DLD1 (cell line): ENCODE results near the gene EVC.
"Not testable (repeated sequence)": the region's sequence is repeated elsewhere in the genome, so short reads cannot be mapped to it uniquely, and the experiment has no call there.

Experiments used
- in situ Hi-C: cut with HindIII; loops from 2 replicates; pipeline ENCODE4 v1.10.0; 2017; ENCODE audit warnings: low sequenced_read_pairs

The EVC gene

DNA sequence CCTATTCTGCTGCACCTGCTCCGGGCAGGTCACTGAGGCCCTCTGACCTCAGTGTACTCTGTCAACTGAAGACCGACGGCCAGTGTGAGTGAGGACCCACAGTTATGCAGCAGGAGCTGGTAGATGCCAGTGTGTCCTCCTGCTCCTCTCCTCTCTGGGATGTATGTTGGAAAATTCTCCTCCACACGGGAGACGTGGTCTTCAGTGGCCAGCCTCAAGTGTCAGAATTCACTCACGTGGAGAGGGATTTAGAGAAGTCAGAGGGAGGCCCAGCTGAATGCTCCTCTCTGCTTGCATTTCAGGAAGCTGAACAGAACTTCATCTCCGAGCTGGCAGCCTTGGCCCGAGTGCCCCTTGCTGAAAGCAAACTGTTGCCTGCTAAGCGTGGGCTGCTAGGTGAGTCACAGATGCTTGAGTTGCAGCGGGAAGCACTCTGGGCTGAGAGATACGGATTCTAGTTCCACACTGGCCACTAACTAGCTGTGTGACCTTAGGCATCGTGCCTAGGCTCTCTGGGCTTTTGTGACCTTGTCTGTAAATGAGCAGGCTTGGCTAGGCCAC, 98.3 kb downstream of the EVC start:
- in situ Hi-C loops, result no loop called here

DNA sequence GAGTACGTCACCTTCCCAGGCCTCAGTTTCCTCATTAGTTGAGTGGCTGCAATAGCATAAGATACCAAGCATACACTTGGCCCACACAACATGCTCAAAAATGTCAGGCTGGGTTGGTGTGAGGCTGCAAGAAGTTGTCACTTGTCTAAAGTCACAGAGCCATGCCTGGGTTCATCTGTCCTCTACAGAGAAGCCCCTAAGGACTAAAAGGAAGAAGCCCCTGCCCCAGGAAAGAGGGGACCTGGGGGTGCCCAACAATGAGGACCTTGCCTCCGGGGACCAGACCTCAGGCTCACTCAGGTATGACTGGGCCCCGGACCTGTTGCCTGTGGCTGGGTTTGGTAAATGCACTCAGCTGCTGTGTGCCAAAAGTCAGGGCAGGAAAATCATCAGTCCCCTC, 99.2 kb downstream of the EVC start:
- in situ Hi-C loops, result no loop called here

DNA sequence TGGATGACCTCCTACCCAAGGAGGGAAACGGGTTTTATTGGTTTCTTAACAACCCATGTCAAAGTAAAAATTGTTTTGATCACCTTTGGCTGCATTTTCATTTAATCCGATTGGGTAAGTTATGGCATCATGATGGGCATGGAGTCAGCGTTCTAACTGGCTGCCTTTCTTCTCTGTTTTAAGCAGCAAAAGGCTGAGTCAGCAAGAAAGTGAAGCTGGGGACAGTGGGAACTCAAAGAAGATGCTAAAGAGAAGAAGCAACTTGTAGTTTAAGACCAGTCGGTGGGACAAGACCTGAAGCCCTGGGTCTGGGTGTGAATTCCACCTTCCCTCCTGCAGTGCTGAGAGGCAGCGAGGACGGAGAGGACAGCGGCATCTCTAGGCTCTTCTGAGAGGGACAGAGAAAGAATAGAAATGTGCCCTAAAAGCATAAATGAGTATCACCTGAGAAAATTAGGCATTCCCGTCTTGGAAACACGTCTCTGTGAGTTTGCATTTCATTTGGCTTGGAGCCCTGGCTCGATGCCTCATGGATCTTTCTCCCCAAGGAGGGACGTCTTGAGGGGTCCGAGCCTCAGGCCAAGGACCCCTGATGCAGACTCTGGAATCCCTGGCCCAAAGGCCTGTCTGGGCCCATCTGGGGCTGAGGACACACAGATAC, 99.9 kb downstream of the EVC start:
- in situ Hi-C loops, result no loop called here

DNA sequence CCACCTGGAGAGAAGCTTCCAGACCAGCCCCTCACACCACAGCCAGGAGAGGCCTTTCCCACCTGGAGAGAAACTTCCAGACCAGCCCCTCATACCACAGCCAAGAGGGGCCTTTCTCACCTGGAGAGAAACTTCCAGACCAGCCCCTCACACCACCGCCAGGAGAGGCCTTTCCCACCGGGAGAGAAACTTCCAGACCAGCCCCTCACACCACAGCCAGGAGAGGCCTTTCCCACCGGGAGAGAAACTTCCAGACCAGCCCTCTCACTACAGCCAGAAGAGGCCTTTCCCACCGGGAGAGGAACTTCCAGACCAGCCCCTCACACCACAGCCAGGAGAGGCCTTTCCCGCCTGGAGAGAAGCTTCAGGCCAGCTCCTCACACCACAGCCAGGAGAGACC, 101.1 kb downstream of the EVC start:
- in situ Hi-C loops, result not testable (repeated sequence)

DNA sequence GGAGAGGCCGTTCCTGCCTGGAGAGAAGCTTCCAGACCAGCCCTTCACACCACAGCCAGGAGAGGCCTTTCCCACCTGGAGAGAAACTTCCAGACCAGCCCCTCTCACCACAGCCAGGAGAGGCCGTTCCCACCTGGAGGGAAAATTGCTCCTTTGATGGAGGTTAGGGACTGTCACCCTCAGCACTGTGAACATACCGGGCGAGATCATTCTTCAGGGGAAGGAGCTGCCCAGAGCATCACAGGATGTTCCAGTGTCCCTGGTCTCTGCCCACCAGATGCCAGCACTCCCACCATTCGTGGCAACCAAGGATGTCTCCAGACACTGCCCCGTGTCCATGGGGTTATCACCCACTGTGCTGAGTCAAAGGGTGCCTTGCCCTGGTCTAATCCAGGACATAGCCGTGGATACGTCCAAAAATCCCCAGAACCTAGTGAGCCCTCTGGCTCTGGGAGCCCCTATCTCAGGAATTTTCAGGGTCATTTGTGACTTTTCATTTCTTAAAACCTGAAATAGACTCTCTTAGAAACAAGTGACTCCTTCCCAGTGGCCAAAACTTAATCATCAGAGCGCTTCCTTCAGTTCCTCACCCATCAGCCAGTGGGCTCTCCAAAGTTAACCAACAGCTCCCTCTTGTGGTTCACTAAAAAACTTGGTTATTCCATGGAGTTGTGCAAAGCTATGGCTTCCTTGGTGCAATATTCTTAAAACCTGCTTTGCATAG, 101.7 kb downstream of the EVC start:
- in situ Hi-C loops, result no loop called here

DNA sequence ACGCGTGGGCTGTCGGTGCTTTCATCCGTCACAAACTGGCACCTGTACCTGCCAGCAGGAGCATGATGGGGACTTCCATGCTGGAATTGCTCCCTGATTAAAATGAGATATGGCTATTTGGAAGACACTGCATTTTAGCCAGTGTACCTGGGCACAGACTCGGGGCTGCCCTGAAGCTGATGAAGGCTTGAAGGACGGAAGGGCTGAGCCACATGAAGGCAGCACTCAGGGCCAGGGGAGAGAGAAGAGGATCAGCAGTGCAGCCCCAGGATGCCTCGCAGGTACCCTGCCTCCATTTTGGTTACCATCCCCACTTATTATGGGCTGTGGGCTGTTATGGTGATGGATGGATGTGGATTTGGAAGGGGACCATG, 102.9 kb downstream of the EVC start:
- in situ Hi-C loops, result no loop called here

DNA sequence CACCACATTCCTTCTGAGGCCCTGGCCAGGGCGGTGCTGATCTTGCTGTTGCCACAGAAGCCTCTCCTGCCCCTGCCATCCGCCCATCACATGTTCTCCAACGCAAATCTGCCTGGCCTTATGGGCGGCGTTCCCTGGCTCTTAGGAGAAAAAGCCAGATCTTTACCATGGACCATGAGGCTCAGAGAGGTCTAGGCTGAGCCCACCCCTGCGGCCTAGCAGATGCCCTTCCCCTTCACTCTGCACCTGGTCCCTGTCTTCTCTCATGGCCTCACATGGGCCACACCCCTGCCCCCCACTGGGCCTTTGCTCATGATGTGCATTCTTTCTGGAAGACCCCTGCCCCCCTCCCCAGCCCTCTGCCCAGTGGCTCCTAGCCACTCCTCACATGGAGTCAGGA, 103.4 kb downstream of the EVC start:
- in situ Hi-C loops, result no loop called here

DNA sequence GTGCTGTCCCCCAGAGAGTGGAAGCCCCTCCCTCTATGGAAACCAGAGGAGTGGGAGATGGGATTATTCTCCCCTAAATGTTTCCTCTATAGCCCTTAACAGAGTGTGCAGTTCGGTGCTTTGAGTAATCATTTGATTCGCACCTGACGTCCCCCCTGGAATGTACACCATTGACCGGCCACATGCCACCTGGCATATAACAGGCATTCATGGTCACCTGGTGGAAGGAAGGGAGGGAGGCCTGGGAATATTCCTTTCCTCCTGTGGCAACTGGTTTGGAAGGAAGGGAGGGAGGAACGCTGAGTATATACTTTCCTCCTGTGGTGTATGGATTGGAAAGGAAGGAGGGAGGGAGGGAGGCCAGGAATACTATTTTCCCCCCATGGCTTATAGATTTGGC, 104.6 kb downstream of the EVC start:
- in situ Hi-C loops, result no loop called here

DNA sequence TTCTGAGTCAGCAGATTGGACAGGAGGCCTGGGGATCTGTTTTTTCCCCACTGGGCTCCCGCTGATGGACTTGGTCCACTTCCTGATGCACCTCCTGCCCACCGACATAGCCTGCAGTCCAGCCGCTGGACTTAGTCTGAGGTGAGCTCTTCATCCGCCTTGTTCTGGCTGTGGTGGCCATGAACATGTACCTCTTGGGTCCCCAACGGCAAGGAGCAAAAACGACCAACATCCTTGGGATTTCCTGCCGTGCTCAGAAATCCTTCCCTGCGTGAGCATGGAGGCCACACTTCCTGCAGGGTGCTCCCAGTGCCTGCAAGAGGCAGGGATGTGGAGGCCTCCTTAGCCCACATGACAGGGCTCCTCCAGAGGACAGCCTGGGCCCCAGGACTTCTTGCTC, 105.1 kb downstream of the EVC start:
- in situ Hi-C loops, result no loop called here

DNA sequence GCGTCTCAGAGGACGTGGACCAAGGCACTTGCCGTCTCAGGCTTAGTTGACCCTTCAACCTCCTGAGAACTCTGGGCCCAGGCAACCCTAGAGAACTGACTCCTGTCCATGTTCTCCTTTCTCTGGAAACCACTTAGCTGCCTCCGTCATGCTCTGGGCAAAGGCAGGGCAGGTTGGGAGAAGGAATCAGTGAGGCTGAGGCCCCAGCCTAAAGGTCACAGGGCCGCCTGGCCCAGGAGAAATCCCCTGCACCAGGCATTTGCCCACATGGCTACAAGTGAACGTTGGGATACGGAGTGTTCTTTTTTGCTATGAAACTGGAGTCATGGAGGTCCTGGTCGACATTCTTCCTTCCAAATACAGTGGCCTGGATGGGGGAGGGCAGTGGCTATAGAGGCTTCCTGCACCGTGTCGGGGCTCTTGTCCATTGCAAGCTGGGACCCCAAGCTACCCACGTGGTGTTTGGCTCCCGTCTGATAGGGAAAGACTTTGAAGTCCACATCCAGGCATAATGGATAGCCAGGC, 105.9 kb downstream of the EVC start:
- in situ Hi-C loops, result no loop called here

DNA sequence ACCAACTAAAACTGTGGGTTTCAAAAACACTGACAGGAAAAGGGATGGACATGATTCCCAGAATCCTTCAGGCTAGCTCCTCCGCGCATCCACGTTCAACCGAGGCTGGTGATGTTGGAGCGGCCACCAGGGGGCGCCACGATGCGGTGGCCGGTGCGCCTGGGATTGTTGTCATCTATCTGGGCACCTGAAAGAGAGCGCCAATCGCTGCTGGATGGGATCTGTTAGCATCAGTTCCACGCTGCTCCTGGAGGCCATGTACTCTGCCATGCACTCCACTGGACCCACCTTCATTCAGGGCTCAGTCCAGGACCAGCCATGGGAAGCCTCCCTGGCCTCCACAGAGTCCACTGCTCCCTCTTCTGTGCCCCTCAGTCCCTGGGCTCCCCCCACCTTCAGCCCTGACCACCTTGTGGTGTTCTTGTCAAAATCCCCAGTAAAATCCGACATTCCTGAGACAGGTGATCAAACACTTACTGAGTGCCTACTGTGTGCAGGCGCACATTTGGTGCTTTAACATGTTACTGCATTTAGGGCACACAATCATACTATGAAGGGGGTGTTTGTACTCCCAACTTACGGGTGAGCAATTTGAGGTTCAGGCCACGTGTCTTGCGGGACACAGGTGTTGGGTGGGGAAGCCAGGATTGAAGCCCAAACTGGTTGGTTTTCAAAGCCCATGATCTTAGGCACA, 110.8 kb downstream of the EVC start:
- in situ Hi-C loops, result no loop called here

DNA sequence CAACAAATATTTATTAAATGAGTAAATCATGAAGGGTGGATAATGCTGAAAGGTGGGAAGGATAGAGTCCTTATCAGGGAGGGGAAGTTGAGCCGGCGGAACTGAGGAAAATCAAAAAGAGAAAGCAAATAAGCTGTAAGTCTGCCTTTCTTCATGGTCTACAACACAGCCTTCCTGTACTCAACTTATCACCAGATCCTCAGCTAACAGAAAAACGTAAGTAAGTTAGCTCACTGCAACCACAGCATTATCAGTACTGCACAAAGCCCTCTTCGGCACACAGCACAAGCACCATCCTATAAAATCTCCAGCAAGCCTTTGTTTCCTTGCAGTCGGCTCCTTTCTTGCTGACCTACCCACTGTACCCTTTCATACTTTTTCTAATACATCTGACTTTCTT, 111.6 kb downstream of the EVC start:
- in situ Hi-C loops, result no loop called here

DNA sequence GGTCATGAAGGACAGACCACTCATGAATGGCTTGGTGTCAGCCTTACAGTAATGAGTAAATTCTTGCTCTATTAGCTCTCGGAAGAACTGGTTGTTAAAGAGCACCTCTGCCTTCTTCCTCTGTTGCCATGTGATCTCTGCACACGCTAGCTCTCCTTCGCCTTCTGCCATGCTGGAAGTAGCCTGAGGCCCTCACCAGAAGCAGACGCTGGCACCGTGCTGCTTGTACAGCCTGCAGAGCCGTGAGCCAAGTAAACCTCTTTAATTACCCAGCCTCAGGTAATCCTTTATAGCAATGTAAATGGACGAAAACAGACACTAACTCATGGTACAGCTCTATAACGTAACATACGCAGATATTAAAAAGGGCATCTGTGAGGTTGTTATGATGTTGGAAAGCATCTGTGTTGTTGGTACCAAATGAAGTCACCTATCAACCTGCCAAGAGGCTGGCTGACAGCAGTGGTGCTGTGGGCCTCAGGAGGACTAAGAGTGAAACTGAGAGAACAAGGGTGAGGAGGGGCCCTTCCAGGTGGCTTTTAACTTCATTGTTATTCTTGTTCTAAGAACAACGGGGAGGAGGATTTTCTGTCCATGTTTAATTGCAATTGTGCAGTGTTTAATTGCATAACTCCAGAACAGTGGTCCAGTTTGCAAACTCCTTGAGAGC, 112.7 kb downstream of the EVC start:
- in situ Hi-C loops, result no loop called here

DNA sequence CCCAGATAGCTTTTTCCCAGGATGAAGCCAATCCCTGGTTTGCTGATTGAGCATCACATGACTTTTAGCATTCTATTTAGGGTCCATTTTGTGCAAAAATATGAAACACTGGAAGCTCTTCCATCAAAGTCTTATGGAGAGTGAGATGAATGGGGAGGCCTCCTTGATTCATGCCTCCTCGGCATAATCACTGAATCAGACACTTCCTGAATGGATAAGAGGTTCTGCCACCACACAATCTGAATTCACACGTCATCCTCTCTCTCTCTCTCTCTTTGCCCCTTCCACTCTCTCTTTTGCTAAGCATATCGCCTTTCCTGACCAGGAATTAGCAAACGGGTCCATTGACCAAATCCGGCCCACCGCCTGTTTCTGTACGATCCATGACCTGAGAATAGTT, 113.2 kb downstream of the EVC start:
- in situ Hi-C loops, result no loop called here

DNA sequence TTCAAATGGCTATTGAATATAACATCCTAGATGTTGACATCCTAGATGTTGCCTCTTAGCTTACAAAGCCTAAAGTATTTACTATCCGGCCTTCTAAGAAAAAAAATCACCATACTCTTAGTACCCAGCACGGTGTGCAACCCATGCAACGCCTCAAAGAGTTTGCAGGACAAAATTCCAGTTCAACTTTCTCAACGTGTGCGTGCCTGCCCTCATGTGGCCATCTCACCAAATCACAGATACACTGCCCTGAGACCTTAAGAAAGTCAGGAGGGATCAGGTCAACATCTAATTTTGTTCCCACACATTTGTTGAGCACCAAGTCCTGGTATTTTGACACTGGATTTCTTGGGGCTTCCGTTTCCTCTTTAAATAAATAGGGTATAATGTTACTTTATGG, 113.6 kb downstream of the EVC start:
- in situ Hi-C loops, result no loop called here

DNA sequence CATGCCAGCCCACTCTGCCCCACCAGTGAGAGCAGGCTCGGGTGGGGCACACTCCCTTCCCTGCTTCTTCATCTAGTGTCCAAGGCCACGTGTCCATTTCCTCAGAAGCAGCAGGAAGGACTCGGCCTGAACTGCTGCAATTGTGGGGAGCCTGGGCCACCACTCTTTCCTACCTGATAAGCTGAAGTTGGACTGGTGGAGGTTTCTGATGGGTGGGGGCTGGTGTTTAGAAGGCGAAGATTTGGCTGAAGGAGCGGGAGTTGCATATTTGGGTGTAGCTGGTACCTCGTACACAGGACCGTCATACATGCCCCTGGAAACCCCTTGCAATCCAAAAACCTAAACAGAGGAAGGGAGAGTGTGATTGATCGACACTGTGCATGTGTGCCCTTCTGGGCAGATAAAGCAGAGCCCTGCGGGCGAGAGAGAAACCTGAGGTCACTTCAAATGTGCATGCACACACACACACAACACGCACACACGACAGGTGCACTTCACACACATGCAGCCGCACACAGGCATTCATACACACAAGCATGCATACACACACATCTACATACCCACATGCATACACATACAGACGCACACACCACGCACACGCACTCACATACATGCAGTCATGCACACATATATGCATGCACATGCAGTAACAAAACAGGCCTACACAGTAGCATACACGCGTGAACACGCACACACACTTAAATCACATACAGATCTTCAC, 114.5 kb downstream of the EVC start:
- in situ Hi-C loops, result no loop called here

DNA sequence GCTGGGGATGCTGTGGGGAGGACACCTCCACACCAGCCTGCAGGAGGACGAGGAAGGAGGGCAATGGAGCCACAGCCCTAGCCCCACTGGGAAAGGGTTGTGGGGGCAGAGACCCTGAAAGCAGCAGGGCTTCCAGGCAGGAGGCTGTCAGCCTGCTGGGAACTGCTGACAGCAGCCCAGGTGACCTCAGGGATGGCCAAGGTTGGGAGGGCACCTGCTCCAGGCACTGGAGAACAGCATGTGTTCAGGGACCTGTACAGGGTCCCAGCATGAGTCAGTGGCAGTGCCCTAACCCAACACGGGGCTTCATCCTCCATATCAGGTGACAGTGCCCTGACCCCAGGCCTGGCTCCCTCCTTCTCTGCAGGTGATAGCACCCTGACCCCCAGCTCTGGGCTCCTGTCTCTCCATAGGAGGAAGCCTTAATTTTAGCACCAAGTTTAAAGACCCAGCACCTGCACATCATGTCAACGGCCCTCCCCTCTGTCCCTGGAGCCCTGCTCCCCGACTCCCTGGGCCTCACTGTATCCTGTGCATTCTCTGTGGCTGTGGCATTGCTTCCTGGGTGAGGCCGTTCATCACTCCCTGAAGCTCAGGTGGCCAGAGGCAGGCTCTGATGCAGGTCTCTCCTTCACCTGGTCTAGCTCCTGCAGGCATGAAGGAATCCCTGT, 115.6 kb downstream of the EVC start:
- in situ Hi-C loops, result no loop called here

DNA sequence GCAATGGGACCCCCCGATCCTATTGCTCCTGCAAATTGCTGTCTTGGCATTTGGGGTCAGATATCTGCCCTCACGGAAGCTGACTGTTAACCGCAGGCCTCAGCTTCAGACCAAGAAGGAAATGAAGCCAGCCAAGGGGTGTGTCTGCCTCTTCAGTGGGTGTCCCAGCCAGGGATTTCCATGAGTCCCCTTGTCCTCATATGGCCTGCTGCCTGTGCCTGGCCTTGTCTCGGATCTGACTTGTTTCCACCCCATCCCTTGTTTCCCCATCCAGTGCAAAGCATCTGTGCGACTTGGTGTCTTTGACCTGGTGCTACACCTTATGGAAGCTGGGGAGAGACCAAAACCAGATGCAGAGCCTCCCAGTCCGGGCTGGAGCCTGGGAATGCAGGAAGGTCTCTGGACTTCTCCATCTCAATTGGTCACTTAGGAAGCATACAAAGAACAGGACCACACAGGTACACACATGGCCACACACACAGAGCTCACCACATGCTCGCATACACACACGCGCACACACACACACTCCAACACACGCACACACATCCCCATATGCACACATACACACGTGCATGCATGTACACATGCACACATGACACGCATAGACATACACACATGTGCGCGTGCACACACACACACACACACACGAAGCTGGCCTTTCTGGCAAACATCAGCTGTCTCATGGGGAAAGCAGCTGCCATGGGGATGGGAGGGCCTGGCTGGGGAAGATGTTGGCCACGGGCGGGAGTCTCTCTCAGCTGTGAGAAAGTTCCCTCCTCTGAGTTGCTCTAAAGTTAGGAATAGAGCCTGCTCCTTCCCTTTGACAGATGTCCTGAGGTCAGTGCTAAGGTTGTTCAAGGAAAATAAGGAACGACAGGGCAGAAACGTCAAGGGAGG, 116.4 kb downstream of the EVC start:
- in situ Hi-C loops, result no loop called here

DNA sequence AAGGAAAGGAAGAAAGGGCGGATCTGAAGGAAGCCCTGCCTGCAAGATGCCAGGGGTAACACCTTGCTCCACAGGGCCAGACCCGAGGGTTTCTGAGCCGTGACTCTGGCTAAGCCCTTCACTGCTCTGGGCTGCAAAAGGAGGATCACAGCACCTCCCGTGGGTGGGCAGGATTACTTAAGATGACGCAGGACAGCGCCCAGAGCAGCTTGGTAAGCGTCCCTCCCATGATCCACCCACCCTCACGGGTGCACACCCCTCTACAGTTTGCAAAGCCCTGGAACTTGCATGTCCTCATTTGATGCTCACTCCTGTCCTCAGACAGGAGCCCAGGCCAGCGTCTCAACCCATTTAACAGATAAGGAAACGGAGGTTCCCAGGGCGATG, 117.0 kb downstream of the EVC start:
- in situ Hi-C loops, result no loop called here
